Effector memory CD8-positive, alpha-beta T cell (primary cell): ENCODE data around the gene PGLYRP4.
"Not testable (repeated sequence)": the region's sequence is repeated elsewhere in the genome, so short reads cannot be mapped to it uniquely, and the experiment has no call there.

Source experiments
- ATAC-seq: fragments of 150-1000 bp; cut with Tn5 transposase; replicated peaks from 2 replicates; pipeline ENCODE4 v1.10.0; 2021; ENCODE audit warnings: mild to moderate bottlenecking, moderate library complexity
- DNase-seq, 3 experiments: peaks; one replicate each; pipeline ENCODE4 v3.0.0; 2021
- H3K27ac Mint-ChIP-seq, 2 donors: one replicate each; pipeline ENCODE4 v1.8.0; 2022; ENCODE audit warnings: mild to moderate bottlenecking in 2 of 2, mixed read lengths in 2 of 2, moderate library complexity in 2 of 2
- H3K27me3 Mint-ChIP-seq, 2 donors: one replicate each; pipeline ENCODE4 v1.8.0; 2022; ENCODE audit warnings: mixed read lengths in 2 of 2
- H3K36me3 Mint-ChIP-seq: one replicate; pipeline ENCODE4 v1.8.0; 2022; ENCODE audit warnings: mild to moderate bottlenecking, moderate library complexity, mixed read lengths; ENCODE audit not compliant: insufficient read depth
- H3K4me1 Mint-ChIP-seq, 2 donors: one replicate each; pipeline ENCODE4 v1.8.0; 2022; ENCODE audit warnings: low read depth in 2 of 2, mixed read lengths in 2 of 2
- H3K4me3 Mint-ChIP-seq, 2 donors: one replicate each; pipeline ENCODE4 v1.8.0; 2022; ENCODE audit warnings: mild to moderate bottlenecking in 2 of 2, mixed read lengths in 2 of 2, moderate library complexity in 2 of 2
- H3K9me3 Mint-ChIP-seq, 2 donors: one replicate each; pipeline ENCODE4 v1.8.0; 2022; ENCODE audit warnings: mixed read lengths in 2 of 2

PGLYRP4 gene

GRCh38 chr1:153324912-153325311, 23.7 kb downstream of the PGLYRP4 start:
- Mint-ChIP-seq H3K27ac (no peak overlapping the region), H3K4me3 (no peak overlapping the region), H3K27me3 (peaks cover 46 to 47% of the 10 kb centered on the region in 2 donors), H3K36me3 (no peaks in the 10 kb centered on the region), H3K4me1 (no peaks in the 10 kb centered on the region), H3K9me3 (peaks cover 0 to 14% of the 10 kb centered on the region in 2 donors)
- ATAC-seq: no peak
- no peak for DNase-seq

GRCh38 chr1:153322568-153322967, 26.1 kb downstream of the PGLYRP4 start:
- ATAC-seq: no peak
- no peaks in the 10 kb centered on the region for H3K36me3 Mint-ChIP-seq
- no peak overlapping the region for H3K27ac Mint-ChIP-seq
- H3K4me1 Mint-ChIP-seq: no peaks in the 10 kb centered on the region
- H3K27me3 Mint-ChIP-seq: peaks cover 52 to 56% of the 10 kb centered on the region in 2 donors
- H3K9me3 Mint-ChIP-seq: peaks cover 0 to 7% of the 10 kb centered on the region in 2 donors
- H3K4me3 Mint-ChIP-seq: no peak overlapping the region
- DNase-seq: no peak

- not testable (repeated sequence) for H3K4me3 Mint-ChIP-seq, H3K27ac Mint-ChIP-seq, DNase-seq, ATAC-seq, H3K4me1 Mint-ChIP-seq, H3K36me3 Mint-ChIP-seq, H3K9me3 Mint-ChIP-seq
- H3K27me3 Mint-ChIP-seq: peaks cover 59 to 63% of the 10 kb centered on the region in 2 donors
These were observed 30.5 kb downstream of the PGLYRP4 start for GRCh38 chr1:153318145-153318544.

GRCh38 chr1:153316013-153316412, 32.6 kb downstream of the PGLYRP4 start:
- not testable (repeated sequence) for H3K27ac Mint-ChIP-seq, H3K9me3 Mint-ChIP-seq, H3K4me1 Mint-ChIP-seq, H3K4me3 Mint-ChIP-seq, ATAC-seq, DNase-seq, H3K36me3 Mint-ChIP-seq
- peaks cover 56 to 67% of the 10 kb centered on the region in 2 donors for H3K27me3 Mint-ChIP-seq

GRCh38 chr1:153314388-153314787, 34.3 kb downstream of the PGLYRP4 start:
- not testable (repeated sequence) for H3K4me1 Mint-ChIP-seq, H3K4me3 Mint-ChIP-seq, DNase-seq, H3K36me3 Mint-ChIP-seq, H3K9me3 Mint-ChIP-seq, ATAC-seq, H3K27ac Mint-ChIP-seq
- H3K27me3 Mint-ChIP-seq: peaks cover 48 to 57% of the 10 kb centered on the region in 2 donors

- Mint-ChIP-seq H3K27me3 (peaks cover 48 to 59% of the 10 kb centered on the region in 2 donors), H3K4me1 (no peaks in the 10 kb centered on the region), H3K4me3 (no peak overlapping the region), H3K9me3 (no peaks in the 10 kb centered on the region), H3K36me3 (no peaks in the 10 kb centered on the region), H3K27ac (no peak overlapping the region)
- no peak for DNase-seq
- no peak for ATAC-seq
These were observed 35.4 kb downstream of the PGLYRP4 start for GRCh38 chr1:153313288-153313687.

GRCh38 chr1:153312570-153313186, 36.0 kb downstream of the PGLYRP4 start, which contains the start of gene PGLYRP3:
TSS of gene PGLYRP3 (minus strand) at chr1:153312952. CDS start at chr1:153310665, 2,287 bp downstream.
- Mint-ChIP-seq H3K4me3 (no peak within 1 kb of the TSS), H3K27me3 (peaks cover 48 to 65% of the 10 kb centered on the region in 2 donors), H3K27ac (no peak within 1 kb of the TSS), H3K4me1 (no peaks in the 10 kb centered on the region), H3K36me3 (no peaks in the 10 kb centered on the region), H3K9me3 (no peaks in the 10 kb centered on the region)
- DNase-seq: no peak
- ATAC-seq: no peak

GRCh38 chr1:153310526-153310925, 38.1 kb downstream of the PGLYRP4 start:
- Mint-ChIP-seq H3K27ac (no peak overlapping the region), H3K4me3 (no peak overlapping the region), H3K9me3 (no peaks in the 10 kb centered on the region), H3K36me3 (no peaks in the 10 kb centered on the region), H3K27me3 (peaks cover 55 to 66% of the 10 kb centered on the region in 2 donors), H3K4me1 (no peaks in the 10 kb centered on the region)
- ATAC-seq: no peak
- DNase-seq: no peak

GRCh38 chr1:153309441-153309840, 39.2 kb downstream of the PGLYRP4 start:
- ATAC-seq (no peak), DNase-seq (no peak)
- H3K27me3 Mint-ChIP-seq: peaks cover 51 to 66% of the 10 kb centered on the region in 2 donors
- H3K4me3 Mint-ChIP-seq: no peak overlapping the region
- no peak overlapping the region for H3K27ac Mint-ChIP-seq
- H3K36me3 Mint-ChIP-seq: no peaks in the 10 kb centered on the region
- no peaks in the 10 kb centered on the region for H3K4me1 Mint-ChIP-seq
- no peaks in the 10 kb centered on the region for H3K9me3 Mint-ChIP-seq

- H3K4me1 Mint-ChIP-seq: no peaks in the 10 kb centered on the region
- no peak for DNase-seq
- no peak overlapping the region for H3K4me3 Mint-ChIP-seq
- no peaks in the 10 kb centered on the region for H3K36me3 Mint-ChIP-seq
- peaks cover 50 to 72% of the 10 kb centered on the region in 2 donors for H3K27me3 Mint-ChIP-seq
- ATAC-seq: no peak
- no peaks in the 10 kb centered on the region for H3K9me3 Mint-ChIP-seq
- no peak overlapping the region for H3K27ac Mint-ChIP-seq
These were observed 40.1 kb downstream of the PGLYRP4 start for GRCh38 chr1:153308540-153308939.

GRCh38 chr1:153307221-153307600, 41.4 kb downstream of the PGLYRP4 start:
- H3K36me3 Mint-ChIP-seq: no peaks in the 10 kb centered on the region
- H3K27me3 Mint-ChIP-seq: peaks cover 46 to 61% of the 10 kb centered on the region in 2 donors
- H3K4me3 Mint-ChIP-seq: no peak overlapping the region
- DNase-seq (no peak), ATAC-seq (no peak)
- no peak overlapping the region for H3K27ac Mint-ChIP-seq
- H3K9me3 Mint-ChIP-seq: no peaks in the 10 kb centered on the region
- no peaks in the 10 kb centered on the region for H3K4me1 Mint-ChIP-seq

GRCh38 chr1:153306303-153307220, 42.1 kb downstream of the PGLYRP4 start:
- ATAC-seq: no peak
- peaks cover 39 to 54% of the 10 kb centered on the region in 2 donors for H3K27me3 Mint-ChIP-seq
- no peaks in the 10 kb centered on the region for H3K9me3 Mint-ChIP-seq

GRCh38 chr1:153305682-153306081, 43.0 kb downstream of the PGLYRP4 start:
- H3K27me3 Mint-ChIP-seq: peaks cover 37 to 50% of the 10 kb centered on the region in 2 donors
- H3K4me1 Mint-ChIP-seq: no peaks in the 10 kb centered on the region
- DNase-seq: no peak
- H3K27ac Mint-ChIP-seq: no peak overlapping the region
- H3K36me3 Mint-ChIP-seq: no peaks in the 10 kb centered on the region
- no peak overlapping the region for H3K4me3 Mint-ChIP-seq
- ATAC-seq: no peak
- H3K9me3 Mint-ChIP-seq: no peaks in the 10 kb centered on the region

More at GRCh38 chr1:153306303-153307220, 42.1 kb downstream of the PGLYRP4 start:
- Mint-ChIP-seq H3K4me3 (no peak overlapping the region), H3K27ac (no peak overlapping the region), H3K4me1 (no peaks in the 10 kb centered on the region), H3K36me3 (no peaks in the 10 kb centered on the region)
- DNase-seq: no peak

- H3K36me3 Mint-ChIP-seq: no peaks in the 10 kb centered on the region
- ATAC-seq: no peak
- no peak overlapping the region for H3K27ac Mint-ChIP-seq
- DNase-seq: no peak
- peaks cover 23 to 26% of the 10 kb centered on the region in 2 donors for H3K27me3 Mint-ChIP-seq
- H3K4me3 Mint-ChIP-seq: no peak overlapping the region
- H3K9me3 Mint-ChIP-seq: no peaks in the 10 kb centered on the region
- no peaks in the 10 kb centered on the region for H3K4me1 Mint-ChIP-seq
These were observed 46.3 kb downstream of the PGLYRP4 start for GRCh38 chr1:153302308-153302707.
